ENCODE data around the gene G6PD.

Gene G6PD

GRCh38 chrX:154487518-154488290 is 58.9 kb downstream of the G6PD start:
- CTCF ChIA-PET: interaction anchor here (1.2 to 1.5 kb wide), 2 partner anchors 9 to 90 kb away, joined by 3 to 5 read pairs; no protein-coding TSS in a partner anchor
- DNase-seq (ENCODE audit: extremely low spot score): no peak
- TF ChIP-seq CTCF (IDR thresholded peaks at IDR 0.05; ENCODE audit: control extremely low read depth, extremely low read depth, low read depth, missing control alignments): no peak
- POLR2A ChIA-PET: no interaction called here

- ChIA-PET POLR2A (no interaction called here), CTCF (interaction anchor here (0.6 to 1.5 kb wide), 4 partner anchors 10 to 89 kb away, joined by 3 to 5 read pairs (median 4); no protein-coding TSS in a partner anchor)
- peak; percentile 74 for DNase-seq (ENCODE audit: extremely low spot score)
- no peak for TF ChIP-seq CTCF (IDR thresholded peaks at IDR 0.05; ENCODE audit: control extremely low read depth, extremely low read depth, low read depth, missing control alignments)
Measured at GRCh38 chrX:154486396-154487207, 60.0 kb downstream of the G6PD start, which contains the start of gene UBL4A. Gene UBL4A, minus strand, starts transcription at chrX:154486615. Its CDS starts 31 bp downstream, at chrX:154486584.

- POLR2A ChIA-PET: no interaction called here
Measured at GRCh38 chrX:154486052-154486395, 60.6 kb downstream of the G6PD start.

GRCh38 chrX:154485150-154486051 is 61.2 kb downstream of the G6PD start:
- POLR2A ChIA-PET: no interaction called here
- no peak for TF ChIP-seq CTCF (IDR thresholded peaks at IDR 0.05; ENCODE audit: control extremely low read depth, extremely low read depth, low read depth, missing control alignments)
- CTCF ChIA-PET: interaction anchor here (0.6 to 1.2 kb wide), 3 partner anchors 13 to 83 kb away, joined by 3 to 4 read pairs (median 3); no protein-coding TSS in a partner anchor
- no peak for DNase-seq (ENCODE audit: extremely low spot score)

More at GRCh38 chrX:154486052-154486395, 60.6 kb downstream of the G6PD start:
- CTCF ChIA-PET: interaction anchor here (0.6 to 1.2 kb wide), 2 partner anchors 13 to 41 kb away, joined by 3 to 4 read pairs; no protein-coding TSS in a partner anchor
- TF ChIP-seq CTCF (IDR thresholded peaks at IDR 0.05; ENCODE audit: control extremely low read depth, extremely low read depth, low read depth, missing control alignments): no peak
- DNase-seq (ENCODE audit: extremely low spot score): no peak

GRCh38 chrX:154484255-154485149 is 62.1 kb downstream of the G6PD start:
- ChIA-PET POLR2A (no interaction called here), CTCF (interaction anchor here (0.9 to 1.3 kb wide), 2 partner anchors 30 to 83 kb away, joined by 3 to 4 read pairs; no protein-coding TSS in a partner anchor)
- no peak for TF ChIP-seq CTCF (IDR thresholded peaks at IDR 0.05; ENCODE audit: control extremely low read depth, extremely low read depth, low read depth, missing control alignments)
- no peak for DNase-seq (ENCODE audit: extremely low spot score)

Data from GM10248 (cell line).